Neuronal stem cell (in vitro differentiated cells): Measurements from ENCODE around the gene ACSL5.

ENCODE experiments used
- DNase-seq: peaks from one replicate; pipeline ENCODE4 v3.0.0-alpha.2; 2013; ENCODE audit warnings: low spot score
- H2AFZ ChIP-seq: one replicate; pipeline ENCODE4 v1.6.1; 2013; ENCODE audit warnings: mild to moderate bottlenecking, low read length, inconsistent platforms
- H2AK5ac ChIP-seq: 2 replicates; pipeline ENCODE4 v1.6.1; 2013; ENCODE audit warnings: low read depth, mild to moderate bottlenecking, inconsistent platforms, low read length, moderate library complexity, mixed read lengths
- H2BK120ac ChIP-seq: 2 replicates; pipeline ENCODE4 v1.6.1; 2013; ENCODE audit warnings: low read depth, mild to moderate bottlenecking, inconsistent platforms, low read length, moderate library complexity, mixed read lengths
- H2BK12ac ChIP-seq: one replicate; pipeline ENCODE4 v1.6.1; 2013; ENCODE audit warnings: low read length, inconsistent platforms
- H2BK15ac ChIP-seq: 2 replicates; pipeline ENCODE4 v1.6.1; 2013; ENCODE audit warnings: mild to moderate bottlenecking, low read length, inconsistent platforms, mixed read lengths
- H2BK5ac ChIP-seq: one replicate; pipeline ENCODE4 v1.6.1; 2013; ENCODE audit warnings: inconsistent platforms, mild to moderate bottlenecking, low read length, moderate library complexity
- H3K14ac ChIP-seq: one replicate; pipeline ENCODE4 v1.6.1; 2013; ENCODE audit warnings: low read length, inconsistent platforms
- H3K18ac ChIP-seq: 2 replicates; pipeline ENCODE4 v1.6.1; 2013; ENCODE audit warnings: low read length, inconsistent platforms
- H3K23ac ChIP-seq: 2 replicates; pipeline ENCODE4 v1.6.1; 2013; ENCODE audit warnings: low read depth, mild to moderate bottlenecking, mixed read lengths, low read length, inconsistent platforms; ENCODE audit not compliant: poor library complexity
- H3K27ac ChIP-seq: replicated peaks from 3 replicates; pipeline ENCODE4 v1.5.1; 2013; ENCODE audit warnings: low read length, inconsistent platforms
- H3K27me3 ChIP-seq, 3 experiments: 2 replicates each; pipeline ENCODE4 v1.6.1; 2013; ENCODE audit warnings: low read length in 3 of 3, mild to moderate bottlenecking in 2 of 3, inconsistent platforms in 1 of 3, low read depth in 1 of 3, mixed read lengths in 1 of 3, moderate library complexity in 1 of 3; ENCODE audit not compliant: control insufficient read depth in 3 of 3, insufficient read depth in 3 of 3
- H3K36me3 ChIP-seq, 2 donors: replicated peaks in 1 of 2; 2 replicates each; pipeline ENCODE4 v1.6.1; 2013; ENCODE audit warnings: low read length in 2 of 2; ENCODE audit not compliant: control insufficient read depth in 2 of 2, insufficient read depth in 2 of 2
- H3K4ac ChIP-seq: 2 replicates; pipeline ENCODE4 v1.6.1; 2013; ENCODE audit warnings: inconsistent platforms, mild to moderate bottlenecking, low read length, moderate library complexity
- H3K4me1 ChIP-seq, 2 donors: 1 replicate in 1 of 2; 2 replicates in 1 of 2; pipeline ENCODE4 v1.6.1; 2013; ENCODE audit warnings: low read length in 2 of 2, low read depth in 1 of 2; ENCODE audit not compliant: control insufficient read depth in 2 of 2, insufficient read depth in 1 of 2
- H3K4me2 ChIP-seq: one replicate; pipeline ENCODE4 v1.6.1; 2013; ENCODE audit warnings: mild to moderate bottlenecking, low read length, inconsistent platforms; ENCODE audit not compliant: insufficient read depth, poor library complexity, severe bottlenecking
- H3K4me3 ChIP-seq, 2 donors: 2 replicates each; pipeline ENCODE4 v1.5.1; 2013; ENCODE audit warnings: low read length in 2 of 2, mild to moderate bottlenecking in 2 of 2, inconsistent platforms in 1 of 2, moderate library complexity in 1 of 2
- H3K79me1 ChIP-seq: one replicate; pipeline ENCODE4 v1.6.1; 2013; ENCODE audit warnings: low read depth, mild to moderate bottlenecking, inconsistent platforms, low read length, moderate library complexity
- H3K9ac ChIP-seq: one replicate; pipeline ENCODE4 v1.6.1; 2013; ENCODE audit warnings: mild to moderate bottlenecking, low read depth, low read length, inconsistent platforms; ENCODE audit not compliant: poor library complexity
- H3K9me3 ChIP-seq, 2 donors: replicated peaks in 1 of 2; 2 replicates each; pipeline versions ENCODE3 to v1.6.1; 2013; ENCODE audit warnings: low read length in 2 of 2, mild to moderate bottlenecking in 2 of 2, inconsistent platforms in 1 of 2, low read depth in 1 of 2, mixed read lengths in 1 of 2, moderate library complexity in 1 of 2; ENCODE audit not compliant: control insufficient read depth in 2 of 2, insufficient read depth in 1 of 2
- H4K8ac ChIP-seq: one replicate; pipeline ENCODE4 v1.6.1; 2013; ENCODE audit warnings: low read depth, mild to moderate bottlenecking, inconsistent platforms, low read length, moderate library complexity
- H4K91ac ChIP-seq: one replicate; pipeline ENCODE4 v1.6.1; 2013; ENCODE audit warnings: low read length, low read depth, mild to moderate bottlenecking, inconsistent platforms; ENCODE audit not compliant: poor library complexity
- WGBS, 2 donors: extraction: QIAGEN DNeasy Blood & Tissue Kit; methylation state at CpG; one replicate each; pipeline ENCODE4 v1.1.7; 2013; ENCODE audit warnings: missing lambda C conversion rate in 2 of 2, mixed read lengths in 1 of 2; ENCODE audit not compliant: insufficient read length in 2 of 2, insufficient replicate concordance in 1 of 2; ENCODE audit errors: extremely low coverage in 2 of 2; 5-methylcytosine and 5-hydroxymethylcytosine counted together

Gene ACSL5

GRCh38 chr10:112393827-112394226 lies 19.9 kb downstream of the ACSL5 start:
- Histone ChIP-seq H3K9ac (no peak overlapping the region), H4K8ac (no peak overlapping the region), H3K14ac (no peak overlapping the region), H2BK15ac (no peak overlapping the region), H2AFZ (no peak overlapping the region), H2BK12ac (no peak overlapping the region), H3K36me3 (no peaks in the 10 kb centered on the region), H2BK120ac (no peak overlapping the region), H3K27me3 (peaks cover 0 to 2% (median 0%) of the 10 kb centered on the region in 3 experiments), H2AK5ac (no peak overlapping the region), H3K9me3 (no peaks in the 10 kb centered on the region), H3K79me1 (no peaks in the 10 kb centered on the region), H3K4ac (no peak overlapping the region), H3K18ac (no peak overlapping the region), H3K27ac (no peak overlapping the region), H3K4me3 (no peak overlapping the region), H3K23ac (no peak overlapping the region), H3K4me1 (peaks cover 0 to 7% of the 10 kb centered on the region in 2 donors), H4K91ac (no peak overlapping the region), H2BK5ac (no peak overlapping the region), H3K4me2 (no peak overlapping the region)
- no peak for DNase-seq
- WGBS, 2 donors: no CpG with 5 or more reads among the region's 2 CpGs

- Histone ChIP-seq H3K4ac (no peak overlapping the region), H3K4me1 (peaks cover 0 to 4% of the 10 kb centered on the region in 2 donors), H3K9ac (no peak overlapping the region), H3K79me1 (no peaks in the 10 kb centered on the region), H4K91ac (no peak overlapping the region), H3K14ac (no peak overlapping the region), H3K36me3 (no peaks in the 10 kb centered on the region), H2AFZ (no peak overlapping the region), H3K9me3 (no peaks in the 10 kb centered on the region), H3K4me3 (no peak overlapping the region), H2BK120ac (no peak overlapping the region), H3K27ac (no peak overlapping the region), H2BK15ac (no peak overlapping the region), H3K18ac (no peak overlapping the region), H3K23ac (no peak overlapping the region), H3K27me3 (peaks cover 0 to 2% (median 0%) of the 10 kb centered on the region in 3 experiments), H3K4me2 (no peak overlapping the region), H2AK5ac (no peak overlapping the region), H2BK5ac (no peak overlapping the region), H2BK12ac (no peak overlapping the region), H4K8ac (no peak overlapping the region)
- no CpG with 5 or more reads among the region's 5 CpGs for WGBS, 2 donors
- no peak for DNase-seq
Measured at GRCh38 chr10:112394475-112394875, 20.6 kb downstream of the ACSL5 start.

GRCh38 chr10:112395809-112396530 lies 22.1 kb downstream of the ACSL5 start:
- no peak overlapping the region for H2BK12ac ChIP-seq
- no peaks in the 10 kb centered on the region for H3K79me1 ChIP-seq
- H2BK5ac ChIP-seq: no peak overlapping the region
- no peak for DNase-seq
- H2AK5ac ChIP-seq: no peak overlapping the region
- H3K27ac ChIP-seq: no peak overlapping the region
- no peak overlapping the region for H2BK120ac ChIP-seq
- 100% methylated on average over 1 of the region's 5 CpGs; no CpG with 5 or more reads in 1 of the 2 donors for WGBS, 2 donors
- no peak overlapping the region for H3K4me2 ChIP-seq
- no peak overlapping the region for H3K14ac ChIP-seq
- no peak overlapping the region for H3K23ac ChIP-seq
- no peak overlapping the region for H4K91ac ChIP-seq
- H3K9me3 ChIP-seq: no peaks in the 10 kb centered on the region
- H4K8ac ChIP-seq: no peak overlapping the region
- peaks cover 0 to 2% (median 0%) of the 10 kb centered on the region in 3 experiments for H3K27me3 ChIP-seq
- no peak overlapping the region for H3K9ac ChIP-seq
- no peaks in the 10 kb centered on the region for H3K4me1 ChIP-seq
- H3K36me3 ChIP-seq: no peaks in the 10 kb centered on the region
- H2AFZ ChIP-seq: no peak overlapping the region
- no peak overlapping the region for H2BK15ac ChIP-seq
- no peak overlapping the region for H3K4ac ChIP-seq
- no peak overlapping the region for H3K4me3 ChIP-seq
- H3K18ac ChIP-seq: no peak overlapping the region

- Histone ChIP-seq H3K36me3 (no peaks in the 10 kb centered on the region), H3K14ac (no peak overlapping the region)
Measured at GRCh38 chr10:112397592-112397991, 23.7 kb downstream of the ACSL5 start.

More at GRCh38 chr10:112397592-112397991, 23.7 kb downstream of the ACSL5 start:
- H3K4ac ChIP-seq: no peak overlapping the region
- no peak overlapping the region for H2AK5ac ChIP-seq
- no peak overlapping the region for H3K4me3 ChIP-seq
- no peak overlapping the region for H3K9ac ChIP-seq
- H3K18ac ChIP-seq: no peak overlapping the region
- H4K91ac ChIP-seq: no peak overlapping the region
- no peak overlapping the region for H2BK120ac ChIP-seq
- H3K79me1 ChIP-seq: no peaks in the 10 kb centered on the region
- H2BK15ac ChIP-seq: no peak overlapping the region
- H3K23ac ChIP-seq: no peak overlapping the region
- H3K27me3 ChIP-seq: peaks cover 0 to 2% (median 0%) of the 10 kb centered on the region in 3 experiments
- no peaks in the 10 kb centered on the region for H3K4me1 ChIP-seq
- no peak overlapping the region for H2BK12ac ChIP-seq
- no peaks in the 10 kb centered on the region for H3K9me3 ChIP-seq
- whole genome bisulfite sequencing, 2 donors: no CpG with 5 or more reads among the region's 2 CpGs
- no peak overlapping the region for H3K27ac ChIP-seq
- H2BK5ac ChIP-seq: no peak overlapping the region
- no peak overlapping the region for H3K4me2 ChIP-seq
- H2AFZ ChIP-seq: no peak overlapping the region
- no peak overlapping the region for H4K8ac ChIP-seq
- DNase-seq: no peak
